Inflammatory macrophage treated with lipopolysaccharide for 4 hours (primary cell): ENCODE measurements around the gene UBQLN3.
A peak's percentile ranks its signal among the peaks of the same experiment; 100 is the strongest.

ENCODE experiments used
- DNase-seq: peaks from one replicate; pipeline ENCODE4 v3.0.0-alpha.2; 2020

UBQLN3 gene

DNA sequence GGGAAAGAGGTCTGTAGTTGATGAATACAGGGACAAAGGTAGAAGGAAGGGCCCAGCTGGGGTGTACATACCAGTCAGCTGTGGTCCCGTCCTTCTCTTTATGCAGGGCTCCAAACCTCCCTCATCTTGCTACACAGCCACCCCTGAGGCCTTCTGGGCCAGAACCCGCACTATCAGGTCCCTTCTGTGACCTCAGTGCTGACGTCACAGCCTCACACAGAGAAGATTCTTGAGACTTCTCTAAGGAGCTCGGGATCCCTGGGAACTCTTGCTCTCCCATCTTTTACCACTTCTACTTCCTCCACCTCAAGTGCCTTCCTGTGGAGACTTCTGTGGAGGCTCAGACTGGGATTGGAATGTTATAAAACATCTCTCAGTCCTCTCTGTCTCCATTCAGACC, at the start of gene UBQLN3:
Gene UBQLN3 (minus strand): TSS at position 155 of the 400 bp plus-strand sequence. CDS start 399 bp downstream, outside the sequence.
- no peak for DNase-seq

- DNase-seq, result no peak
These were observed 48.0 kb upstream of the UBQLN3 start for GRCh38 chr11:5557751-5558150.

GRCh38 chr11:5556596-5557188, 46.9 kb upstream of the UBQLN3 start:
- DNase-seq, result no peak

DNA sequence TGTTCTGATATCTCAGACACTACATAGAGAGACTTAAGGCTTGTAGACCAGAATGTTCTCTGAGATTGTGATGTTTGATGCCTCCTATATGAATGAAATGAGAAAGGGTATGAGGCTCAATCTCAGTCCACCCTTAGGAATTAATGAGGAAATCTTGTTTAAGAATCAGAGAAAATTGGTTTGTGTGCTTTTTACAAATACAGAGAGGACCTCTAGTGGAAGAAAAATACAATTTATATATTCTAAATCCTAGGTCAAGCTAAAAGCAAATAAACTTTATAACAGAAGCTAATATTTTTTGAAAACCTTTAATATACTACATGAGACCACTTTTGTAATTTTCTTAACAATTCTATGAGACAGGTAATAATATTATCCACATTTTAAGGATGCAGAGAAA, 43.6 kb upstream of the UBQLN3 start:
- DNase-seq, result no peak

- DNase-seq, result no peak
These were observed 40.8 kb upstream of the UBQLN3 start for GRCh38 chr11:5550440-5551095.

- DNase-seq, result no peak
These were observed 38.7 kb upstream of the UBQLN3 start, which contains the start of gene OR52H1 for GRCh38 chr11:5548440-5548839. TSS of gene OR52H1 (minus strand) at chr11:5548540. CDS start at chr11:5545505, 3,035 bp downstream.

GRCh38 chr11:5547982-5548381, 38.2 kb upstream of the UBQLN3 start:
- no peak for DNase-seq

DNA sequence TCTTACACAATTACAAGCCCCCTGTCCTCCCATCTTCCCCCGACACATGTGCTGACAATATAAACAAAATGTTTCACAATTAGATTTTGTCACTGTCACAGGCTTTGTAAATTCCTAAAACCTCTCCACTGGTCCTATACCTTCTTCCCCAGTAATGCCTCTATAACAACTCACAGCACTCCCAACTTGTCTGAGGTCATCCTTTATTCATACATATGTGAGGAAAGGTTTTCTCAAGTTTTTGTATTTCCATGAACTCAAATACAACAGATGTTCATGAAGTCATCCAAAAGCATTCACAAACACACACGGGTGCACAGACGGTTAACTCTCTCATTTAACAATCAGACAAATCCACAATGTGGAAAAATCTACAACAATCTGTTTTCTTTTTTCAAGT, 36.7 kb upstream of the UBQLN3 start:
- DNase-seq, result no peak

GRCh38 chr11:5541427-5541826, 31.7 kb upstream of the UBQLN3 start:
- DNase-seq, result no peak

DNA sequence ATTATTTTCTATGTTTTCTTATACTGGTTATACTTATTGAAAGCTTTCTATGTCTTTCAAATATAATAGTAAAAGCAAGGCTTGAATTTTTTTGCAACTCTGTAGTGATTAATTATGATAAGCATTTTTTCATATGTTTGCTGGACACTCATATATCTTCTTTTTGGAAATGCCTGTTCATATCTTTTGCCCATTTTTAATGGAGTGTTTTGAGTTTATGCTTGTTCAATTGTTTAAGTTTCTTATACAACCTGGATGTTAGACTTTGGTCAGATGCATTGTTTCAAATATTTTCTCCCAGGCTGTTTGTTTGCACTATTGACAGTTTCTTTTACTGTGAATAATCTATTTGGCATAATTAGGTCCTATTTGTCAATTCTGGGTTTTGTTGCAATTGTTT, 26.7 kb upstream of the UBQLN3 start:
- DNase-seq, result no peak

DNA sequence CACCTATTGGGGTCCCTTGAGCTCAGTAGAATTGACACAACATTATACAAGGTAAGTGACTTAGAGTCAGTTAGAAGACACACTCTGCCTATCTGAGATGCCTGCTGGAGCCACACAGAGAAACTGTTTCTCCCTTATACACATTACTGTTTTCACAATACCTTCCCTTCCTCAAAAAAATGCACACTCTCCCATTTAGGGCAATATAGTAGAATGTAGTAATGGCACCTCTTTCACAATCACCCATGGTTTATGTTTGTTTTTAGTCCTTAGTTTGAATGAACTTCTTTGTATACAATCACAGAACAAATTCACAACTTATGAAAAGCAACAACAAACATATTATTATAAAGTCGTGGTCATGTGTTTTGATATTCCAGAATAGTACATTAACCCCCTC, 24.3 kb upstream of the UBQLN3 start:
- peak; percentile 31 for DNase-seq

DNA sequence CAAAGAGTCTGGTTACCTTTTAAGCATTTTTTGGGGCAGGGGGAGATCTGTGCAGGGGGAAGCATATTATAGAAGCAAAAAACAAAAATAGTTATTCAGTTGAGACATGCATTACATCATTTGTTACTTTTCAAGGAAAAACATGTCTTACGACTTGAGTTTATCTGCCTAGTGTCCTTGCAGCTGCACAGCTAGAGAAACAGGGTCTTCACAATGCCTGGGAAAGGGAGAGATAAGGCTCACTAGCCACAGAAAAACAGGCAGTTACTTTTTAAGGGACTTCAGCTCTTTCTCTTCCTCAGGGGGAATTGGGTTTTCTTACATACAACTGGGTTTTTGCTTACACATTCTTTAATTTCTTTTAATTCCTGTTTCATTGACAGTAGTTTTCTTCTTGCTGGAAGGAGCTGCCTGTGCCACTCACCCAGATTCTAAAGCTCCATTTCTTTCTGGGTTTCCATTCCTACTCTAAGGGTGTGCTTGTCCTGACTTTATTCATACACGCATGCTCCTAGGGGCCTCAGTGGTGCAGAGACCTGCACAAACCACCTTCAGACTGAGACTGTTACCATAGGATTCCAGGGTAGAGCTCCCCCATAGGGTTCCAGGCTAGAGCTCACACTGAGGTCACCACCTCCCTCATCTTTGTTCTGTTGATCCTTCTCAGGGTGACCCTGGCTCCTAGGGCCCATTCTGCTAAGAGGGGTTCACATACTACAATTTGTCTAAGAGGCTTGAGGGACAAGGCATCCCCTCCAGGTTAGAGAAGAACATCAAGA, 21.5 kb upstream of the UBQLN3 start:
- DNase-seq, result no peak

- DNase-seq, result no peak
These were observed 18.7 kb upstream of the UBQLN3 start for GRCh38 chr11:5528495-5528894.

GRCh38 chr11:5527716-5528115, 18.0 kb upstream of the UBQLN3 start:
- DNase-seq, result no peak

DNA sequence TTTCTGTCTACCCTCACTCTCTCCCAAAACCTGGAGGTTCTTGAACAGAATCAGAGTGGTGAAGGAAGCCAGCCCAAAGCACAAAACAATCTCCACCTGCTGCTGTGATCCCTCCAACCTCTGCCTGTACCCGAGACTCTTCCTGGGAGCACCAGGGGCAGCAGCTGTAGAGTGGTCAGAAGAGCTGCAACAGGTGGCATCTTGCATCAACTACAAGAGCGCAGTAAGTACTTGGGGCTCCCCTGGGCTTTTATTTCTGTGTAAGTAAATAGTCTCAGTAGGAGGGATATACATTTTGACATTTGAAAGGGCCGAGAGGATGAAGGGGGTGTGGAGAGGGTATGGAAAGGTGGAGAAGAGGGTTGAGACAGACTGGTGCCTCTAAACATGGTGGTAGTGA, 15.0 kb upstream of the UBQLN3 start:
- no peak for DNase-seq

- no peak for DNase-seq
These were observed 12.6 kb upstream of the UBQLN3 start for GRCh38 chr11:5522308-5522707.

DNA sequence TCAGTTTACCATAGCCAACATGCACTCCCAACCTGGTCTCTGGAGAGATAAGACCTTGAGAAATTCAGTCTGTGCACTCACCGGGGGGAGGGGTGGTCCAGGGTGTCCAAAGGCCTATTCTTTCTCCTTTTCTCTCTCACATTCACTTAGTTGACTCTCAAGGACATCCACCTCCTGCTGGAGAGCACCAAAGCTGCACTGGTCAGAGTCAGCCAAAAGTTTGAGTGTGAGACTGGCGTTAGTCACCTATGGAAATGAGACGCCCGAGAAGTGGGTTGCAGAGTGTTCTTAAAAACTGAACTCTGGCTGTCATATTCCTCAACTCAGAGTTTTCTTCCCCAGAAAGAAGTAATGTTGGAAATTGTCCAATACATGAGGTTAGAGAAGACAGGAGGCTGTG, 11.8 kb upstream of the UBQLN3 start:
- DNase-seq, result no peak

DNA sequence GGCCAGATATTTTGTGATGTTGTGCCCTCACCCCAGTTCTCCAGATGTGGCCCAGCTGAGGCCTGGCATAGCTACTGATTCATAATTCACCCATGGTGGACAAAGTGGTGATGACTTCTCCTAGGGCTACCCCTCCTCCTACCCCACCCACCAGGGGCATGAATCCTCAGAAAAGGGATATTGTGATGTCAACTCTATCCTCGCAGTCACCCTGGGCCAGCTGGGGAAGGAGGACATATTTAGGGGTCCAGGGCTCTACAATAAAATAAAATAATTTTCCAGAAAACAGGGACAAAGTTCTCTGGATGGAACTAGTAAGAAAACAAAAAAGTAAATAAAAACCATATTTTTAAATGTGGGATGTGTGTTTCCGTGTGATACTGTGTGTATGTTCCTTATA, 6.8 kb upstream of the UBQLN3 start, which contains the start of gene UBQLNL:
Gene UBQLNL (minus strand): TSS at position 101 of the 400 bp plus-strand sequence. CDS start 258 bp downstream, outside the sequence.
- no peak for DNase-seq

- no peak for DNase-seq
These were observed 5.1 kb upstream of the UBQLN3 start for GRCh38 chr11:5514841-5515240.

DNA sequence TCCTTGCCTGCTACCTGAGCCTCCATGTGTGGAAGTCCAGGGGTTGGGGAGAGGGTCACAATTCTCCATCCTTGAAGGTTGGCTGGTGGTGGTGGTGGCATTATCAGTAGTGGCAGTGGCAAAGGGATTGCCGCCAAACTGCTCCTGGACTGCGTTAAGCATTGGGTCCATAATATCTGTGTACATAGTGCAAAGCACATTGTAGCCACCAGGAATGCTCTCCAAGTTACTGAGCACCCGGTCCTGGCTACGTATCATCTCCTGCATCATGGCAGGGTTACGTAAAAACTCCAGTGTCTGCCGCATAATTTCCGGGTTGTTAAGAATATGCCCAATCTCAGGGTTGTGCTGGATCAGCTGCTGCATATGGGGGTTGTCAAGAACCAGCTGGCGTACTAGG, 1.2 kb downstream of the UBQLN3 start:
- DNase-seq, result no peak

- DNase-seq, result no peak
These were observed 1.8 kb downstream of the UBQLN3 start for GRCh38 chr11:5507933-5508305.

DNA sequence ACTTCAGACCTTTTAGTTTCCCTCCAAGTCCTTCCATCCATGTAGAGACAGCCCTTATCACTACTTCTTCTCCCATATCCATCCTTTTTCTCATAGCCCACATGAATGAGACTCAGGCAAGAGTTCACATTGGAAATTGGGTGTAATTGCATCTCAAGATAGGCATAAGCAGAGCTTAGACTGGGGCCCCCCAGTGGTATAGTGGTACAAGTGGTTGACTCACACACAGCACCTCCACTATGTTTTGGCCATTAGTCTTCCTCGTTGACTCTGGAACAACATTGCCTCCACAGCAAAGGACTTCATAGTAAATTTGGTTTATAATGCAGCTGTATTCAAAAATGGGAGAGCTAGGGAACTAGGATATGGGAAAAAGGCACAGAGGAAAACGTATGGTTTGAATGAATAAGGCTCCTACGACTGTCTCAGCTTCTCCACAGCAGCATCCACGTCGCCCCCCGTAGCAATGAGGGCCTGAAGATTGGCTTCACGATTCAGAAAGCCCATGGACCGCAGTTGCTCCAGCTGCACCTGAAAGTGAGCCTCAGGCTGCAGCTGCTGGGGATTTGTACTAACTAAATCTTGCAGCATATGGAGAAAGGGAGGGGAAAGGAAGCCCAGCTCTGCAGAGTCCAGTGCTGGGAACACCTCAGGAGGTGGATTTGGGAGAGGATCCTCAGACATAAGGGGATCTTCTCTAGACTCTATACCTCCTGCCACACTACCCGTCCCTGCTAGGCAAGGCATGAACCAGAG, 2.4 kb downstream of the UBQLN3 start:
- no peak for DNase-seq

DNA sequence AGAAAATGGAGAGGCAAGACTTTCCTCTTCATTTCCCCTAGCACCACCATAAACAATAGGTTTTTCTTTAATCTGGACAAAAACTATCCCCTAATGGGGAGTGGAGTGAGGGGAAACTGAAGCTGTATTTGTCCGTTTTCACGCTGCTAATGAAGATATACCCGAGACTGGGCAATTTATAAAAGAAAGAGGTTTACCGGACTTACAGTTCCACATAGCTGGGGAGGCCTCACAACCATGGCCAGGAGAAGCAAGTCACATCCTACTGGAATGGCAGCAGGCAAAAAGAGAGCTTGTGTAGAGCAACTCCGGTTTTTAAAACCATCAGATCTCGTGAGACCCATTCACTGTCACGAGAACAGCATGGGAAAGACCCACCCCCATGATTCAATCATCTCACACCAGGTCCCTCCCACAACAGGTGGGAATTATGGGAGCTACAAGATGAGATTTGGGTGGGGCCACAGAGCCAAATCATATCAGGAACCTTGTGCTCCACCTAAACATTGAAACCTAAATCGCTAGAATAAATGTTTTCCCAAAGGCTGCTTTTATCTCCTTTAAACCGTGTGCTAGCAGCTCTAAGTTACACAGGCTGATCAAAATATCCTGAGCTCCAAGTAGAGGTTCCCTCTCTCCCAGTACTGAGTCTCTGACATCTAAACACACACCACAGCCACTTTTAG, 4.3 kb downstream of the UBQLN3 start:
- DNase-seq, result no peak
